IPS DF 4.7 (cell line): Measurements from ENCODE around the gene PHOSPHO1.
"Not testable (repeated sequence)": the region's sequence is repeated elsewhere in the genome, so short reads cannot be mapped to it uniquely, and the experiment has no call there.

Source experiments
- DNase-seq: peaks from one replicate; pipeline ENCODE4 v3.0.0-alpha.2; 2013; ENCODE audit warnings: low spot score; ENCODE audit errors: extremely low read depth

PHOSPHO1 gene, protein sequence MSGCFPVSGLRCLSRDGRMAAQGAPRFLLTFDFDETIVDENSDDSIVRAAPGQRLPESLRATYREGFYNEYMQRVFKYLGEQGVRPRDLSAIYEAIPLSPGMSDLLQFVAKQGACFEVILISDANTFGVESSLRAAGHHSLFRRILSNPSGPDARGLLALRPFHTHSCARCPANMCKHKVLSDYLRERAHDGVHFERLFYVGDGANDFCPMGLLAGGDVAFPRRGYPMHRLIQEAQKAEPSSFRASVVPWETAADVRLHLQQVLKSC

DNA sequence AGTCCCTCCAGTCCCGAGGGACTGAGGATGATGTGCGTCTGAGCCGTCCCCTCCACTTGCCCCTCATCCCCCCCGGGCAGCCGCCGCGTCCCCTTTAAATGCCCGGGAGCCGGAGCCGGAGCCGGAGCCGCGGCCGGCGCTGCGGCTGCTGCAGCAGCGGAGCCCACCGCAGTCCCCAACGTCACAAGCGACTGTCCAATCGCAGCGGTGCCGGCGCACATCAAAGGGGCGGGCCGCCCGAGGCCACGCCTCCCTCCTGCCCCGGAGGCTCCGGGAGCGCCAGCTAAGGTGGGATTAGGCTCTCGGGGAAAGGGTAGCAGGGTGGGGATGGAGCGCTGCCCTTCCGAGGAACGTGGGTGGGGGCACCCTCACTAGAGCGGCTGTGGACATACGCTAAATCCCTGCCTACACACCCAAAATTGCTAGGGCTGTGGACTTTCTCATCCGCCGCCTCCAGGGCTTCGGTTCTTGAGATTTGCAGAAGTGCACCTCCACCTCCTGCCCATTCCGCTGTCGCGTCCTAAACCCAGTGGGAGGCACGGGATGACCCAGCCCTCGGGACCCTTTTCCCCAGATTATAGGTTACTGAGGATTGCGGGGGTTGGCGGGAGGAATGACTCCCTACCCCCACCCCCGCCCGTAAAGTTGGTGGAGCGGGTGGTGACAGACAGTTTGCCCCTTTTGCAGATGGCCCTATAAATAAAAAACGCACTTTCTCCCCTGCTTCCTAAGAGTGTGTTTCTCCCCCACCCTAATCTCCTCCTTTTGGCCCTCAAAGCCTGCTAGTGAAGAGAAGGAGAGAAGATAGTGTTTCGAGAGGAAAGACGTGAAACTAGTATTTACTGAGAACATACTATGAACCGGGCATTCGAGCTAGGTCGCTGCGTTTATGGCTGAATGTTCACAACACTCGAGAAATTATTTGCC is at the start of gene PHOSPHO1:
Gene PHOSPHO1 (minus strand): TSS at position 152 of the 927 bp plus-strand sequence. CDS start 4,096 bp downstream, outside the sequence.
- no peak for DNase-seq

DNA sequence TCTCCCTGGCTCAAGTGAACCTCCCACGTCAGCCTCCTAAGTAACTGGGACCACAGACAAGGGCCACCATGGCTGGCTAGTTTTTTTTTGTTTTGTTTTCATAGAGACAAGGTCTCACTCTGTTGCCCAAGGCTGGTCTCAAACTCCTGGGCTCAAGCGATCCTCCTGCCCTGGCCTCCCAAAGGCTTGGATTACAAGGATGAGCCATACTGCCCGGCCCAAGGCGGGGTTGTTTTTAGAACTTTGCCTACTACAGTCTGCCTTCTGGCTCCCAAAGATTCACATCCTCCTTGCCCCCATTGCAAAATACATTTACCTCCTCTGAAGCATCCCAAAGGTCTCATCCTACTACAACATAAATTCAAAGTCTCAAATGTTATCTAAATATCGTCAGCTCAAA is 49.5 kb upstream of the PHOSPHO1 start:
- DNase-seq, result no peak

DNA sequence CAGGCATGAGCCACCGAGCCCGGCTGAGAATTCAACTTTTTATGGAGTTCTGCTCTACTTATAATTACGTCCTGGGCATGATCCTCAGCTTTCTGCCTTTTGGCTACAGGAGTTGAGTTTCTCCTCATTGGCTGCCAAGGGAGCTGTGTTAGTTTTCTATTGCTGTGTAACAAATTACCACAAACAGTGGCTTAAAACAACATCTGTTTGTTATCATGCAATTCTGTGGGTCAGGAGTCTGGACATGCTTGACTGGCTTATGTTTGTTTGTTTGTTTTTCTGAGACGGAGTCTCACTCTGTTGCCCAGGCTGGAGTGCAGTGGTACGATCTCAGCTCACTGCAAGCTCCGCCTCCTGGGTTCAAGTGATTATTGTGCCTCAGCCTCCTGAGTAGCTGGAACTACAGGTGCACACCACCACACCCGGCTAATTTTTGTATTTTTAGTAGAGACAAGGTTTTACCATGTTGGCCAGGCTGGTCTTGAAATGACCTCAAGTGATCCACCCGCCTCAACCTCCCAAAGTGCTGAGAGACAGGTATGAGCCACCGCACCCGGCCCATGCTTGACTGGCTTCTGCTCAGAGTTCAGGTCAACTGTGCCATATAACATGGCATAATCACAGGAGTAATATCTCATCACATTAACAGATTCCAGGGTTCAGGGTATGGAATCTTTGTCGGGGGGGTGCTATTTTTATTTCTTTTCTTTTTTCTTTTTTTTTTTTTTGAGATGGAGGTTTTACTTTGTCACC is 48.9 kb upstream of the PHOSPHO1 start:
- DNase-seq, result not testable (repeated sequence)

DNA sequence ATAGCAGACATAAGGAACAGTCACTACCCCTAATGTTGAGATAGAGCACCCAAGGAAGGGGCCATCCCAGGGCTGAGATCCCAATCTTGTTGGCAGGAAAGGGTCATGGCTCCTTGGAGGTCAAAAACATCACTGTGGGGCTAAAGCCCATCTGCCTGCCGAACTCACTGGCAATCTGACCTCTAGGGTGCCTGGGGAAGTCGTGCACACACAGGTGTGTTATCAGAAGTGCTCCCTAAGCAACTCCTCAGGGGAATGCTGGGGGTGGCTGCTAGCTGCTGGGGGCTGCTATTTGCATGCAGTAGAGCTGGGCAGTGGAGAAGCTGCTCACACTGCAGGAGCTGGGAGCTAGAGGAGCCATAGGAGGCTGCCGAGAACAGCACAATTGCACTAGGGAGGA is 47.5 kb upstream of the PHOSPHO1 start:
- no peak for DNase-seq

DNA sequence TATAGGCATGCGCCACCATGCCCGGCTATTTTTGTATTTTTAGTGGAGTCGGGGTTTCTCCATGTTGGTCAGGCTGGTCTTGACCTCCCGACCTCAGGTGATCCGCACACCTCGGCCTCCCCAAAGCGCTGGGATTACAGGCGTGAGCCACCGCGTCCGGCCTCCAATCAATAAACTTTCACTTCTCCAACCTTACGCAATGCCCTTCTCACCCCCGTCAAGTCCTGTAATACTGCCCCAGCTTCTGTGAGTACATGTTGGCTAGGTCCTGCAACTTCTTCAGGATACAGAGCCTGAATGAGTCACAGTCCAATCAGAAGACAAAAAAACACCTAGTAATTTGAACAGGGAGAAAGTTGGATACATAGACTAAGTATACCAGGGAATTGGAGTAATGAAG is 47.1 kb upstream of the PHOSPHO1 start:
- DNase-seq, result no peak

DNA sequence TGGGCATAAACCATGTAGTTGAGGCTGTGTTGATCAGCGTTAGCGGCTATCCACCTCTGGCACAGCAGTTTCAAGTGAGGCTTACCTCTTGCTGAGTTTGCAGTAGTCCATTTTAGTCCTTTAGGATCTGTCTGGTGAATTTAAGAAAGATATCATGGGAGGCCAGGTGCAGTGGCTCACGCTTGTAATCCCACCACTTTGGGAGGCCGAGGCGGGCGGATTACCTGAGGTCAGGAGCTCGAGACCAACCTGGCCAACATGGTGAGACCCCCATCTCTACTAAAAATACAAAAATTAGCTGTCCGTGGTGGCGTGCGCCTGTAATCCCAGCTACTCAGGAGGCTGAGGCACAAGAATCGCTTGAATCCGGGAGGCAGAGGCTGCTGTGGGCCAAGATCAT is 45.4 kb upstream of the PHOSPHO1 start:
- DNase-seq, result not testable (repeated sequence)

DNA sequence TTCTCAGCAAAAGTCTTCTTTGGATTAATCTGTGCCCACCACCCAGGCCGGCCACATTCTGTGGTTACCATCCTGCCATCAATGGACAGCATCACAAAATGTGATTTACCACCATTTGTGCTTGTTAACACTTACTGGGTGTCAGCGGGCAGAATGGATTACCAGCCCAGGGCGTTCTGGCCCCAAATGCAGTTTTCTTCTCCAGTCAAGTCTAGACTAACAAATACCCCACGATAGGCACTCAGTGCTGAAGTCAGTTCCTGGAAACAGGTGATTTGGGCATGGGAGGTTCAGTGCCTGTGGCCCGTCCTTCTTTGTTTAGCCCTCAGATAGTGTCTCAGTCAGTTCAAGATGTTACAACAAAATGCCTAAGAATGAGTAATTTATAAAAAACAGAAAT is 38.8 kb upstream of the PHOSPHO1 start:
- DNase-seq, result no peak

DNA sequence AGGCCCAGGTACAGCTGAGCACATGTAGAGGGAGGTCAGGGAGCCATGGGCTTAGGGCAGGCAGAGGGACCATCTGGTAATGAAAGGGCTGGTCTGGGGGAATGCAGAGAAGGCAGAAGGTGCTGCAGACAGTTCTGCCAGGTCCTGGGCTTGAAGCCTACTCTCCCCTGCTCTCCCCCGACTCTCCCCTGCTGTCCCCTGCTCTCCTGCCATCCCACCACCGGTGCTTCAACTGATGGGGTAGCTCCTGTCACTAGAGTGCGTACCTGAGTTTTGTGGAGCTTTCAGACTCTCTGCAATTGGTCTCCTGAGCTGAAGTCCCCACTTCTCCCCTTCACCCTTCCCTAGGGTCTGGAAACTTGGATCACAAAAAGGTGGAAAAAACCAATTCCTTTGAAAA is 37.3 kb upstream of the PHOSPHO1 start:
- DNase-seq, result no peak

DNA sequence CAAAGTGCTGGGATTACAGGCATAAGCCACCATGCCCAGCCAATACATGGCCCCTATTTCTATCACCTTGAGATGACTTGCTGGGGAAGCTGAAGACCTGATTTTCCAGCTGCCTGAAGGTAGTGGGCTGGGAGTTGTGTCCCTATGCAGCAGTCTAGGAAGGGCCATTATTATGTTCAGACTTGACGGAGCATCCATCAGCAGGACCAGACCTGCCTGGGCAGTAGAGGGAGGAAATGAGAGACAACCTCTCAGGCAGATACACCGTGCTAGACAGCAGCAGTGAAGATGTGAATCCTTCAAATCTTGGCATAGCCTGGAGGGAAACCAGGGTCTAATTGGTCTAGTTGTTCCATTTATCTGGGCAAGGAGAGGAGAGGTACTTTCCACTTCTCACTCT is 35.6 kb upstream of the PHOSPHO1 start:
- DNase-seq, result no peak

DNA sequence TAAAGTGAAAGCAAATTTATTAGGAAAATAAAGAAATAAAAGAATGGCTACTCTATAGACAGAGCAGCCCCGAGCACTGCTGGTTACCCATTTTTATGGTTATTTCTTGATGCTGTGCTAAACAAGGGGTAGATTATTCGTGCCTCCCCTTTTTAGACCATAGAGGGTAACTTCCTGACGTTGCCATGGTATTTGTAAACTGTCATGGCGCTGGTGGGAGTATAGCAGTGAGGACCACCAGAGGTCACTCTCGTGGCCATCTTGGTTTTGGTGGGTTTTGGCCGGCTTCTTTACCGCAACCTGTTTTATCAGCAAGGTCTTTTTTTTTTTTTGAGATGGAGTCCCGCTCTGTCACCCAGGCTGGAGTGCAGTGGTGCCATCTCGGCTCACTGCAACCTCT is 31.0 kb upstream of the PHOSPHO1 start:
- DNase-seq, result not testable (repeated sequence)

DNA sequence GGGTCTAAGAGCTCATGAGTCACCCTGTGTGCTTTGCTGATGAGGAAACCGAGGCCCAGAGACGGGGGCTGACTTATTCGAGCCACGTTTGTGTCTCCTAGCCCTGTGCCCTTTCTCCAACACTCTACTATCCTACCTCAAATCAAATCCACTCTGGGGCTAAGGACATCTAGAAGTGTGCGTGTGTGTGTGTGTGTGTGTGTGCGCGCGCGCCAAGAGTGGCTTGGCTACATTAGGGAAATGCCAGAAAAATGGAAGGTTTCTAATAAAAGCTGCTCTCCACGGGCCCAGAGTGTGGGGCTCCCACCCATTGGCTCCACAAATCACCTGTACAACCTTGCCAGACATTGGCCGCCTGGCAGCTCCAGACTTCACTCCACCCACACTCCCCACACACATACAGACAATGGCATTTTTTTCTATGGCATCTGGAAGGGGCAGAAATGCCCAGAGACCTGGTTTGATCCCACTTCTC is 30.3 kb upstream of the PHOSPHO1 start:
- no peak for DNase-seq

DNA sequence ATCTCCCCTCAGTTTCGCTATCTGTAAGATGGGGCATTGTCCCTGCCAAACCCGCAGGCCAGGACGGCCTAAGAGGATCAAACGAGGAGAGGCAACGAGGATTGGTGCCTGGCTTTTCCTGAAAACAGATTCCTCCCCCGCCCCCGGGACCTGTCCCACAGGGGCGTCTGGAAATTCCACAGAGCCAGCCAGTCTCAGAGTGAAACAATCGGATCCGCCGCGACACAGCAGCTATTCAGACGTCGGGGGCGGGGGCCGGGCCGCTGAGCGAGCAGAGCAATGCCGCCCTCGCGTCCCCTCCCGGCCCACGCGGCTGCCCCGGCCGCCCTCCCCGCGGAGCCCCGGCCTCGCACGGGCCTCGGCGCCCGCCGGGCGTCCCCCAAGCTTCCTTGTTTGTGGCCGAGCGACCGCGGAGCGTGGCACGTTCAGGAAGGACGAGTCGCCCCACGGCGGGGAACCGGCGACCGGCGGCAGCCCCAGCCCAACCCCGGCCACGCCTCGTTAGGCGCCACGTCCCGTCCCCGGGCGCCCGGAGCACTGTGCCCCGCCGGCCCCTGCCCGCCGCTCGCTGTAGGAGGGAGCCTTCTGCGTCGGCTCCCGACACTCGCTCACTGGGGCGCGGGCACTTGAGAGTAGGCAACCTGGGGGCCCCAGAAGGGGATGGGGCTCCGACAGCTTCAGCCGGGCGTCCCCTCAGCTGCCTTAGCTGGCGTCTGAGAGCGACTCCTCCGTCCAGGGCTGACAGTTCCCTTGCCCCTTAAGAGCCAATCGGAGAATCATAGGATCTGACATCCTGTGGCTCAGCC is 29.6 kb upstream of the PHOSPHO1 start:
- no peak for DNase-seq

DNA sequence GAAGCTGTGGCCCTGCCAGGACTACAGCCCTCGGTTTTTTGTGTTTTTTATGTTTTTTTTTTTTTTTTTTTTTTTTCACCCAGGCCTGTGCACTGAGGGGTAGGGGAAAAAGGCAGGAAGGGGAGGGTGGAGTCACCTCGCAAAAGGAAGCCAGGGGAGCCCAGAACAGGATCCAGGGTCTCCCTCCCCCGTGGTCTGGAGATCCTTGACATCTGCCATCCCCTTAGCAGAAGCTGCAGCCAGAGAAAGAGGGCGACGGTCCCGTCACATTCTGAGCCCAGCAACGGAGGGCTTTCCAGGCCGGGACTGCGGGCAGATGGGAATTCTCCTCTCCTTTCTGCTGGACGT is 29.1 kb upstream of the PHOSPHO1 start:
- no peak for DNase-seq

DNA sequence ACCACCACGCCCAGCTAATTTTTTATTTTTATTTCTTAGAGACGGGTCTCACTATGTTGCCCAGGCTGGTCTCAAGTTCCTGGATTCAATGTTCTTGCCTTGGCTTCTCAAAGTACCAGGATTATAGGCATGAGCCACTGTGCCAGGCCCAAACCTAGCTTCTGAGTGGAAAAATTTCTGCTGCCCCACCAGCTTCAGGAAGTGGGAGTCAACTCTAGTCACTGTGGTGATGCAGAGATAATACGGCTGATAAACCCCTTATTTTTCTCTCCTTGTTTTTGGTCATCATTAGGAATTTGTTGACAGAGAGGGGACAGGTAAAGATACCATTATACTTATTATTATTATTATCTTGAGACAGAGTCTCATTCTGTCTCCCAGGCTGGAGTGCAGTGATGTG is 27.8 kb upstream of the PHOSPHO1 start:
- no peak for DNase-seq

DNA sequence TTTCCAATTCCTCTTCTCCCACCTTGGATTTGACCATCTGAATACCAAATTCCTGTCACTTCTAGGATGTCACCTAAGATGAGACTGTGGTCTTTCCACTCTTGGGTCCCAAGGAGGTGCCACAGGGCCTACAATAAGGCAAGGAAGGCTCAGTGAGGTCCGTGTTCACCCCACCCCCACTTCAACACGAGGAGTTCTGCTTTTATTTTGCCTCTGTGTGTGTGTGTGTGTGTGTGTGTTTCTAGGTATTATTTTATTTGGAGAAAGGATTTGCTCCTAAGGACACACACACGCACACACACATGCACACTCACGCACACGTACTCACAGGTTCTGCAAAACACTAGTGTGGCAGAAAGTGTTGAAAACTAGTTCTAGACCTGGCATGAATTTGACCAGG is 24.5 kb upstream of the PHOSPHO1 start:
- DNase-seq, result no peak

DNA sequence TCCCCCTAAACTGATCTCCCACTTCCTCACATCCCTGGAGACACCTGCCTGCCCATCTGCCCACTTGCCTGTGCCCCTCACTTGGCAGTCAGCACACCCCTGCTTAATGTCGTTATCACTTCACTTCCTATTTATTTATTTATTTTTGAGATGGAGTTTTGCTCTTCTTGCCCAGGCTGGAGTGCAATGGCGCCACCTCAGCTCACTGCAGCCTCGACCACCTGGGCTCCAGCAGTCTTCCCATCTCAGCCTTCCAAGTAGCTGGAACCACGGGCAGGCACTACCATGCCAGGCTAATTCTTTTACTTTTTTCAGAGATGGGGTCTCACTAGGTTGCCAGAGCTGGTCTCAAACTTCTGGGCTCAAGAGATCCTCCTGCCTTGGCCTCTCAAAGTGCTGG is 23.5 kb upstream of the PHOSPHO1 start:
- no peak for DNase-seq

DNA sequence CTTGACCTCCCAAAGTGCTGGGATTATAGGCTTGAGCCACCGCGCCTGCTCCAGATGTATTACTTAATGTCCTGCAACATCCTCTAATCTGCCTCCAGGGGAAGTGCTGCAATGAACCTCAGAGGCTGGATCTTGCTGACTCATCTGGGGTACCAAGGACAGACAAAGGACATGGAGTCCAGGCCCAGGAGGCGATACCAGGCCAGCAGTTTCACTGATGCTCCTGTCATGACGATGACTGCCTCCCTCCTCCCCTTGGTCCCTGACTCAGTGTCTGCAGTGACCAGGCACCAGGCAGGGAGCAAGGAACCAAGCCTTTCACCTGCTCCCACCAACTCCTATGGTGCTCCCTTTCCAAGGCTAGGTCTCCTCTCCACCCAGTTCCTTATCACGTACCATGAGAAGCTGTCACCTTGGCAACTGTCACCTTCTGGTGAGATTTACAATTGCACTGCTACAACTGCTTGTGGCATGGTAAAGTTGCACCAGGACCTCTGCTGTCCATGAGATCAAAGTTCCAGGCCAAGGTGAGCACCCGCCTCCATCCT is 21.6 kb upstream of the PHOSPHO1 start:
- DNase-seq, result no peak

DNA sequence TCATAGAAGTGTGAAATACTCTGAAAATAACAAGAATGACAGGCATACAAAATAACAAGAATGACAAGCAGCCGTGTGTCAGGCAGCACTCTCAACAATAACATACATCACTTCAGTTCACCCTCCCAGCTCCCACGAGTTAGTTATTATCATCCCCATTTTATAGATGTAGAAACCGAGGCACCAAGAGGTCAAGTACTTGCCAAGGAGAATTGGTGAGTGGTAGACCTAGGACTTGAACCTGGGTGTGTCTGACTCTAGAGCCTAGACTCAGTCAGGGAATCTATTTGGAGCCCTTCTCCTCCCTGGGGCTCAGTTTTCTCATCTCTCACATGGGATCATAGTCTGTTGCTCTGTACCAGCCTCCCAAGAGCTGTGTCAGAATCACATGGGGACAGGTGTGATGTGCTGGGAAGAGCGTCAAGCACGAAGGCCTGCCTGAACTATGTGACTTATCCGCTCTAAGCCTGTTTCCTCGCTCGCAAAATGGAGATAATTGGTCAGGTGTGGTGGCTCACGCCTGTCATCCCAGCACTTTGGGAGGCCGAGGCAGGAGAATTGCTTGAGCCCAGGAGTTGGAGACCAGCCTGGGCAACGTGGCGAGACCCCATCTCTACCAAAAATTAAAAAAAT is 19.4 kb upstream of the PHOSPHO1 start:
- DNase-seq, result no peak

DNA sequence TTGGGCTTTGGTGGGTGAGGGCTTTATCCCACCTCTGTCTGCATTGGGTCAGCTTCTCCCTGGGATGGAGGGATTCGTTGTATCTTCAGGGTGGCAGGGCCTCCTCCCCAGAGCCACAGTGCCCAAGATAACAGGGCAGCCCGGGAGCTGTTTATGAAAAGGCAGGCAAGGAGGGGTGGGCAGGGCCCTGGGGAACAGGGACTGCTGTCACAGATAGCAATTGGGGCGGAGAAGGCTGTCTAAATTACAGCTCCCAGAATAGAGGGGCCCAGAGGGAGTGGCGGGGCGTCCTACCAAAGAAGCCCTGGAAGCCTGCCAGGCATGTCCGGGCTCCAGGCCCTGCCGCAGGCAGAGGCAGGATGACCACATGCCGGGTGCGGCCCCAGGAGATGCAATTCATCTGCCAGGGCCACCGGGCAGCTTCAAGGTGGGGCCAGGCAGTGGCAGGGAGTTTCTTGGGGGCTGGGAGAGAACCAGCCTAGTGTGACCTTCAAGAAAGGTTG is 18.8 kb upstream of the PHOSPHO1 start:
- DNase-seq, result no peak

DNA sequence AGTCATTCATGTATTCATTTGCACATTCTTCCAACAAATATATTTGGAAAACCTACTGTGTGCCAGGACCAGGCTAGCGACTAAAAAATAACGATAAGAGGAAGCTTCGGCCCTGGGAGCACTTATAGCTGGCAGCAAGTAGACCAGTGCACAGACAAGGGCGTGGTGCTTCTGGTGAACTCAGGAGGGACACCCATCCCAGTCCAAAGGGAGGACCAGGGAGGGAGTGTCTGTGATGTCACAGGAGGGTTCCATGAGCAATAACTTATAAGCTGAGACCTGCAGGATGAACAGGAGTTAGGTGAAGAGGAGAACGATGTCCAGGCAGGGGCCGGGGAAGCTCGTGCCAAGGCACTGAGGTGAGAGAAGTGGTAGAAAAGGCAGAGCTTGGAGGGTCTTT is 17.4 kb upstream of the PHOSPHO1 start:
- no peak for DNase-seq
